ENCODE measurements around the gene PRRC2B. TPM values are rescaled to one million over a fixed set of nuclear protein-coding genes. Genes with fewer than 3 reads are reported as not detected.

Gene PRRC2B
- total RNA-seq, 1 experiment from 2014 or later: 137 TPM

- intact Hi-C loops (cut with micrococcal nuclease; ENCODE audit: unreplicated experiment): no loop called here
- CTCF ChIA-PET: no interaction called here
- H3K27ac Mint-ChIP-seq (ENCODE audit: unreplicated experiment): no peak overlapping the region
- H3K4me3 Mint-ChIP-seq (ENCODE audit: low read depth, unreplicated experiment): no peak overlapping the region
- no TSS peak for BruUV-seq (replicated peaks)
- H3K36me3 Mint-ChIP-seq (ENCODE audit: insufficient read depth, unreplicated experiment): peaks cover 34% of the 10 kb centered on the region
- DNase-seq: no peak
- no peak for TF ChIP-seq CTCF (IDR thresholded peaks at IDR 0.05; ENCODE audit: unreplicated experiment)
- H3K9me3 Mint-ChIP-seq (ENCODE audit: low read depth, unreplicated experiment): peaks cover 2% of the 10 kb centered on the region
- no peaks in the 10 kb centered on the region for H3K27me3 Mint-ChIP-seq (ENCODE audit: unreplicated experiment)
- H3K4me1 Mint-ChIP-seq (ENCODE audit: low read depth, unreplicated experiment): peaks cover 70% of the 10 kb centered on the region
Observed at GRCh38 chr9:131419026-131419614, 25.2 kb downstream of the PRRC2B start.

- CTCF ChIA-PET: interaction anchor here (0.6 kb wide), 1 partner anchor 48 kb away, joined by 4 read pairs; no protein-coding TSS in a partner anchor
- no peaks in the 10 kb centered on the region for H3K9me3 Mint-ChIP-seq (ENCODE audit: low read depth, unreplicated experiment)
- no peaks in the 10 kb centered on the region for H3K27me3 Mint-ChIP-seq (ENCODE audit: unreplicated experiment)
- no peak overlapping the region for H3K27ac Mint-ChIP-seq (ENCODE audit: unreplicated experiment)
- no peak overlapping the region for H3K4me3 Mint-ChIP-seq (ENCODE audit: low read depth, unreplicated experiment)
- no TSS peak for BruUV-seq (replicated peaks)
- H3K4me1 Mint-ChIP-seq (ENCODE audit: low read depth, unreplicated experiment): peaks cover 70% of the 10 kb centered on the region
- no peak for DNase-seq
- intact Hi-C loops (cut with micrococcal nuclease; ENCODE audit: unreplicated experiment): no loop called here
- TF ChIP-seq CTCF (IDR thresholded peaks at IDR 0.05; ENCODE audit: unreplicated experiment): no peak
- H3K36me3 Mint-ChIP-seq (ENCODE audit: insufficient read depth, unreplicated experiment): peaks cover 32% of the 10 kb centered on the region
Observed at GRCh38 chr9:131419716-131420115, 25.8 kb downstream of the PRRC2B start.

GRCh38 chr9:131420980-131421624, 27.2 kb downstream of the PRRC2B start:
- TF ChIP-seq CTCF (IDR thresholded peaks at IDR 0.05; ENCODE audit: unreplicated experiment): no peak

GRCh38 chr9:131421691-131422090, 27.8 kb downstream of the PRRC2B start:
- intact Hi-C loops (cut with micrococcal nuclease; ENCODE audit: unreplicated experiment): loop anchor here (2.0 kb wide), 2 partner anchors 25 to 71 kb away; no protein-coding TSS in a partner anchor
- H3K36me3 Mint-ChIP-seq (ENCODE audit: insufficient read depth, unreplicated experiment): peaks cover 32% of the 10 kb centered on the region
- DNase-seq: no peak
- H3K4me3 Mint-ChIP-seq (ENCODE audit: low read depth, unreplicated experiment): no peak overlapping the region
- no peak for TF ChIP-seq CTCF (IDR thresholded peaks at IDR 0.05; ENCODE audit: unreplicated experiment)
- no peaks in the 10 kb centered on the region for H3K9me3 Mint-ChIP-seq (ENCODE audit: low read depth, unreplicated experiment)
- CTCF ChIA-PET: no interaction called here
- peaks cover 63% of the 10 kb centered on the region for H3K4me1 Mint-ChIP-seq (ENCODE audit: low read depth, unreplicated experiment)
- H3K27ac Mint-ChIP-seq (ENCODE audit: unreplicated experiment): no peak overlapping the region
- no peaks in the 10 kb centered on the region for H3K27me3 Mint-ChIP-seq (ENCODE audit: unreplicated experiment)
- BruUV-seq (replicated peaks): no TSS peak

More at GRCh38 chr9:131420980-131421624, 27.2 kb downstream of the PRRC2B start:
- Mint-ChIP-seq H3K4me1 (ENCODE audit: low read depth, unreplicated experiment) (peaks cover 69% of the 10 kb centered on the region), H3K4me3 (ENCODE audit: low read depth, unreplicated experiment) (no peak overlapping the region), H3K27ac (ENCODE audit: unreplicated experiment) (no peak overlapping the region), H3K27me3 (ENCODE audit: unreplicated experiment) (no peaks in the 10 kb centered on the region), H3K9me3 (ENCODE audit: low read depth, unreplicated experiment) (no peaks in the 10 kb centered on the region), H3K36me3 (ENCODE audit: insufficient read depth, unreplicated experiment) (peaks cover 28% of the 10 kb centered on the region)
- BruUV-seq (replicated peaks): no TSS peak
- intact Hi-C loops (cut with micrococcal nuclease; ENCODE audit: unreplicated experiment): no loop called here
- no peak for DNase-seq
- CTCF ChIA-PET: no interaction called here

Data from Calu3 (cell line).